ENCODE measurements around the gene C1QTNF5. TPM values are rescaled to one million over a fixed set of nuclear protein-coding genes. Genes with fewer than 3 reads are reported as not detected.
A peak's percentile ranks its signal among the peaks of the same experiment; 100 is the strongest.

Gene C1QTNF5
- total and polyA plus RNA-seq, 7 donors = 3.2 to 12.0 (median 8.1) TPM

DNA sequence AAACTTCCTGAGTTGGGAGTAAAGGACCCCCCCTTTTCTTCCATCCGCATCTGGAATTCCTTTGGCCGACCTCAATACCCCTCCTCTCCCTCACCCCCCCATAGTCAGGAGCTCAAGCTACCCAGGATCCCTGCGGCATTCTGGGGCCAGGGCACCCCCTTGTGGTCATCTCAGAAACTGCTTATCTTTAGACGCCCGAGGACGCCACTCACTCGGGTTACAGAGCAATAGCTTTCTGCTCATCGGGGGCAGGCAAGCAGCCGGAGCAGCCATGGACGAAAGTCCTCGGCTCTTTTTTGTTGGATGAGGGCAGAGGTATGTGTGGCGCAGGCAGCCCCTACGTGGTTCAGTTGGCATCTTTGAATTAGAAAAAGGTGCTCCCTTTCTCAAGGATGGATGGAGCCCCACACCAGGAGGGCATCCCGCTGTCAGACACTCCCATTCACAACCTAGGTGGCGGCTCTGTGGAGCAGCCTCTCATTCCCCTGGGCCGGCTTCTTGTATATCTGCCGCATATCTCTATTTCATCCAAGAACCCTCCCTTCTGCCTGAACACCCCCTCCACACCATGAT is 2.3 kb downstream of the C1QTNF5 start:
- peaks cover 0 to 4% (median 0%) of the 10 kb centered on the region in 3 donors for H3K27me3 ChIP-seq (ENCODE audit: insufficient read depth in 3 of 3, low read length in 2 of 3)
- no peaks in the 10 kb centered on the region for H3K9me3 ChIP-seq
- peaks cover 0 to 11% of the 10 kb centered on the region in 2 donors for H3K36me3 ChIP-seq (ENCODE audit: insufficient read depth in 1 of 2, low read depth in 1 of 2)
- TF ChIP-seq, protein P1, sequence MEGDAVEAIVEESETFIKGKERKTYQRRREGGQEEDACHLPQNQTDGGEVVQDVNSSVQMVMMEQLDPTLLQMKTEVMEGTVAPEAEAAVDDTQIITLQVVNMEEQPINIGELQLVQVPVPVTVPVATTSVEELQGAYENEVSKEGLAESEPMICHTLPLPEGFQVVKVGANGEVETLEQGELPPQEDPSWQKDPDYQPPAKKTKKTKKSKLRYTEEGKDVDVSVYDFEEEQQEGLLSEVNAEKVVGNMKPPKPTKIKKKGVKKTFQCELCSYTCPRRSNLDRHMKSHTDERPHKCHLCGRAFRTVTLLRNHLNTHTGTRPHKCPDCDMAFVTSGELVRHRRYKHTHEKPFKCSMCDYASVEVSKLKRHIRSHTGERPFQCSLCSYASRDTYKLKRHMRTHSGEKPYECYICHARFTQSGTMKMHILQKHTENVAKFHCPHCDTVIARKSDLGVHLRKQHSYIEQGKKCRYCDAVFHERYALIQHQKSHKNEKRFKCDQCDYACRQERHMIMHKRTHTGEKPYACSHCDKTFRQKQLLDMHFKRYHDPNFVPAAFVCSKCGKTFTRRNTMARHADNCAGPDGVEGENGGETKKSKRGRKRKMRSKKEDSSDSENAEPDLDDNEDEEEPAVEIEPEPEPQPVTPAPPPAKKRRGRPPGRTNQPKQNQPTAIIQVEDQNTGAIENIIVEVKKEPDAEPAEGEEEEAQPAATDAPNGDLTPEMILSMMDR (IDR thresholded peaks at IDR 0.05) = peak; percentile 66
- peak in 3 of 4 donors; percentile 27 to 48 (median 45) for ATAC-seq
- H3K4me1 ChIP-seq = peaks cover 59% of the 10 kb centered on the region
- H3K4me3 ChIP-seq = peak overlapping the region; percentile 76
- H3K27ac ChIP-seq = no peak overlapping the region
- DNase-seq = peak; percentile 65 to 78
- 13 to 16% (median 15%) methylated on average over 17 of the region's 17 CpGs for WGBS, 3 donors
- intact Hi-C loops (cut with DNase I) = loop anchor here (5.0 kb wide), 1 partner anchor 131 kb away; the partner anchor contains the start of gene CBL (in 2 of the 2)

DNA sequence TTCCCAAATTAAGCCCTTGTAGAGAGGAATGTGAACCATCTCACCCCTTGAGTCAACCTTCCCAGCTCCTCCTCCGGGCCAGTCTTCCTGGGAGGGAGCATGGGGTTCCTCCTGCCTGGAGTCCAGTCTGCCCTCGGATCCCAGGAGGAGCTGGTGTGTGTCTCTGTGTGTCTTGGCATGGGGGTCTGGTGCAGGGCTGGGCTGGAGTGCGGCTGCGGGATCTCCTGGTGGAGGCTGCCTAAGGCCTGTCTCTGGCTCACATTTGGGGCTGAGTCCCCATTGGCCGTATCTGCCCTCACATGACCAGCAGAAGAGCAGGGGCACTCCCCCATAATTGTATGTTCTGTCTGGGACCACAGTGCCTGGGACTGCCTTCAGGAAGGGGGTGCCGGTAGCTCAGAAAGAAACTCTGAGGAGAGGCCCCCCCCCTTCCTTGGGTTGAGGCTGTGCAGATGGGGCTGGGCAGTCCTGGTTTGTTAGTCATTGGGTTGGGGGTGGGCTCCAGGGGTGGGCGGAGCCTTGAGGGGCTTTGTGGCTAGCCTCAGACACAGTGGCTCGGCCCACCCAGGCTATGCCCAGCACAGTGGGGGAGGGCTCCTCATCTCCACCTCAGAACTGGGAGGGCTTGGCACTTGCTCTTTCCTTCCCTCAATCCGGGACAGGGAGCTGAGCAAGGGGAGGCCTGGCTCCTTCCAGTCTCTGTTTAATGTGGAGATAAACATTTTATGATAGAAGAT is 2.9 kb downstream of the C1QTNF5 start:
- TF ChIP-seq, protein P1 (IDR thresholded peaks at IDR 0.05) = no peak
- ATAC-seq = no peak
- no peak for DNase-seq
- 55 to 59% (median 57%) methylated on average over 9 of the region's 9 CpGs for WGBS, 3 donors
- Histone ChIP-seq H3K36me3 (ENCODE audit: insufficient read depth in 1 of 2, low read depth in 1 of 2) (peaks cover 0 to 11% of the 10 kb centered on the region in 2 donors), H3K4me3 (no peak overlapping the region), H3K9me3 (no peaks in the 10 kb centered on the region), H3K4me1 (peaks cover 59% of the 10 kb centered on the region), H3K27me3 (ENCODE audit: insufficient read depth in 3 of 3, low read length in 2 of 3) (peaks cover 0 to 4% (median 0%) of the 10 kb centered on the region in 3 donors), H3K27ac (peak overlapping the region; percentile 95)
- intact Hi-C loops (cut with DNase I) = loop anchor here (5.0 kb wide), 1 partner anchor 130 kb away; the partner anchor contains the start of gene CBL (in 2 of the 2)

GRCh38 chr11:119336744-119337469 is 3.8 kb downstream of the C1QTNF5 start:
- WGBS, 3 donors = 86 to 89% (median 88%) methylated on average over 9 of the region's 9 CpGs
- TF ChIP-seq, protein P1 (IDR thresholded peaks at IDR 0.05) = no peak
- no peak for DNase-seq

GRCh38 chr11:119335655-119336543 is 4.8 kb downstream of the C1QTNF5 start:
- intact Hi-C loops (cut with DNase I) = loop anchor here (2.0 to 5.0 kb wide), 2 partner anchors 37 to 129 kb away; partner anchors contain the start of gene CBL (in 2 of the 2)
- DNase-seq (peak; percentile 69 to 90), ATAC-seq (peak; percentile 61 to 72 (median 69))
- Histone ChIP-seq H3K9me3 (no peaks in the 10 kb centered on the region), H3K36me3 (ENCODE audit: insufficient read depth in 1 of 2, low read depth in 1 of 2) (peaks cover 0 to 11% of the 10 kb centered on the region in 2 donors), H3K4me3 (peak overlapping the region; percentile 94), H3K27me3 (ENCODE audit: insufficient read depth in 3 of 3, low read length in 2 of 3) (peaks cover 0 to under 1% (median 0%) of the 10 kb centered on the region in 3 donors), H3K4me1 (peaks cover 53% of the 10 kb centered on the region), H3K27ac (peak overlapping the region; percentile 95)
- 52 to 62% (median 58%) methylated on average over 30 of the region's 30 CpGs for WGBS, 3 donors
- TF ChIP-seq, protein P1 (IDR thresholded peaks at IDR 0.05) = no peak

More at GRCh38 chr11:119336744-119337469, 3.8 kb downstream of the C1QTNF5 start:
- H3K27ac ChIP-seq = peak overlapping the region; percentile 95
- ATAC-seq = no peak
- H3K27me3 ChIP-seq (ENCODE audit: insufficient read depth in 3 of 3, low read length in 2 of 3) = peaks cover 0 to 4% (median 0%) of the 10 kb centered on the region in 3 donors
- H3K36me3 ChIP-seq (ENCODE audit: insufficient read depth in 1 of 2, low read depth in 1 of 2) = peaks cover 0 to 11% of the 10 kb centered on the region in 2 donors
- intact Hi-C loops (cut with DNase I) = loop anchor here (5.0 kb wide), 1 partner anchor 130 kb away; the partner anchor contains the start of gene CBL (in 2 of the 2)
- no peaks in the 10 kb centered on the region for H3K9me3 ChIP-seq
- no peak overlapping the region for H3K4me3 ChIP-seq
- peaks cover 59% of the 10 kb centered on the region for H3K4me1 ChIP-seq
